DMS79 treated with DMSO at 0.1 percent for 48 hours (cell line): Measurements from ENCODE around the gene CHSY1.
A peak's percentile ranks its signal among the peaks of the same experiment; 100 is the strongest.

Source experiments
- DNase-seq: peaks from one replicate; lab custom pipeline; 2025; lab: John Stamatoyannopoulos, UW

Gene CHSY1

GRCh38 chr15:101269479-101270223 lies 17.8 kb upstream of the CHSY1 start:
- no peak for DNase-seq

DNA sequence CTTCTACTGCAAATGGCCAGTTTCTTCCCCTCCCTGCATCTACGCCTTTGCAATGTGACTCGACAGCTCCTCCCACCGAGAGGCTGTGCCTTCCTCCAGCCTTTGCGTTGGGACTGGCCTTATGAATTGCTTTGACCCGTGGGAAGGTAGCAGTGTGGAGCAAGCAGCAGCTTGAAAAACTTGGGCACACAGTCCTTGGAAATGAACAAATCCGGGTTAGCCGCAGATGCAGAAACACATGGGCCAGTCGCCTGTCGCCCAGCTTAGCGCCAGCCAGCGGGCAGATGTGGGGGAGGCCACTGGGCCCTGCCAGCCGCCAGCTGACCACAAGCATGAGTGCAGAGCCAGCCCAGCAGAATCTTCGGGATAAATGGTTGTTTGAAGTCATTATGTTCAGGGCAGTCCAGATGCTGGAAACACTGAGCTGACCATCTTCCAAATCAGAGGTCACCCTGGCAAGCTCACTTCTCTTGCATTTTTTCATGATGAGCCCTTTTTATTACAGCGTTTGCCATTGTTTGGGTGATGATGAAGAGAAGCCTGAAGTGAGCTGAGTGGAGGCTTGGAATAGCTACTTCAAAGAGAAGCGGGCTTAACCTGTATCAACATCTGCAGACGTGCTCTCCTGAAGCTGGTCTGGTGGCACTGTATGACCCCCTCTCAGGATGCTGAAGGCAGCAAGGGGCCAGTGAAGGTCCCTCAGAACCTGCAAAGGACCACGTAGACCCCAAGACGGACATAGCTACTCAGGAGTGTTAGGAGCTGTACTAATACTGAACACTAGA lies 15.7 kb upstream of the CHSY1 start:
- no peak for DNase-seq

DNA sequence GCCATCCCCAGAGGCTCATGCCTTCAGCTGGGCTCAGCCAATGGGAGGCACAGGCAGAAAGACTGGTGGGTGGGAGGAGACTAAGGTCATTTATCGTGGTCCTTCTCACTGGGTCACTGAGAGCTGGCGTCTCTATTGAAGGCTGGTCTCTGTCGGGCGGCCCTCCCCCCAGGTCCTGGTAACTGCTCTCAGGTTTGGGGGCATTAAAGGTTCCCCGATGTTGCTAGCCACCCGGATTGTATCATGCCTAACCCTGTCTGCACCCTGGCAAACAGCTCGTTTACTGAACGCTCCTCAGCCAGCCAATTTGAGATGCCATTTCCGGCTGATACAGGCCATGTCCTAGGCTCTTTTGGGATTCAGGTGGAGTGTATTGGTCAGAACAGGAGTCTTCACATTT lies 14.9 kb upstream of the CHSY1 start:
- no peak for DNase-seq

GRCh38 chr15:101266034-101266433 lies 14.2 kb upstream of the CHSY1 start:
- no peak for DNase-seq

DNA sequence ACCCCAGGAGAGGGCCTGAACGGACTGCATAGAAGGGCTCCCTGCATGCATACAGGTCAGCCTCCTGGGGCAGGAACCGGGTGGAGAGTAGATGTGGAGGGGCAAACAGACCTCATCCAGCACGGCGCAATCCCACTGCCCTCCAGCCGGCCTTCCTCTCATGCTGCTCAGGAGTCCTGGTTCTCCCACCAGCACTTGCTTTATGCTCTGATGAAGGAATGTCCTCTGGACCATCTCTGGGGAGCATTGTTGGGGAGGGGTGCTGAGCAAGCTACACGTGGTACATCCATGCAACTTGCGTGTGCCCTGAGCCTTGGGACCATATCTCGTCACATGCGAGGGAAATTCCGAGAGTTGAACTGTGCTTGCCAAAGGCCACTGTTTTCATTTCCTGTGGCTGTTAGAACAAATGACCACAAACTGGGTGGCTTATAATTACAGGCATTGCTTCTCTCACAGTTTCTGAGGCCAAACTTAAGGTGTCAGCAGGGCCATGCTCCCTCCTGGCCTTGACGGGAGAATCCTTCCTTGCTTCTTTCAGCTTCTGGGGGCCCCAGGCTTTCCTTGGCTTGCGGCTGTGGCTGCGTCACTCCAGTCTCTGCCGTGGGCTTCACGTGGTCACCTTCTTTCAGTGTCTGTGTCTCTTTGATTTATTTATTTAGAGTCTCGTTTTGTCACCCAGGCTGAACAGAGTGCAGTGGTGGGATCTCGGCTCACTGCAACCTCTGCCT lies 13.2 kb upstream of the CHSY1 start:
- no peak for DNase-seq

DNA sequence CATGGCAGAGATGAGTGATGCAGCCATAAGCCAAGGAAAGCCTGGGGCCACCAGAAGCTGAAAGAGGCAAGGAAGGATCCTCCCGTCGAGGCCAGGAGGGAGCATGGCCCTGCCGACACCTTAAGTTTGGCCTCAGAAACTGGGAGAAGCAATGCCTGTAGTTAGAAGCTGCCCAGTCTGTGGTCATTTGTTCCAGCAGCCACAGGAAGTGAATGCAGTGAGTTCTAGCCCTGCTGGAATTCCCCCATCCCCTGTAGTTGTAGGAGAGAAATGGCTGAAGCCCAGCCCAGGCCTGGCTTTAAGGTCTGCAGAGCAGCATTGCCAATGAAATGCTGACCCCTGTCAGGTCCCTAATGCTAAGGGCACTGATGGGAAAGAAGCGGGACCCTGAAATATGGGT lies 12.2 kb upstream of the CHSY1 start:
- DNase-seq: no peak

DNA sequence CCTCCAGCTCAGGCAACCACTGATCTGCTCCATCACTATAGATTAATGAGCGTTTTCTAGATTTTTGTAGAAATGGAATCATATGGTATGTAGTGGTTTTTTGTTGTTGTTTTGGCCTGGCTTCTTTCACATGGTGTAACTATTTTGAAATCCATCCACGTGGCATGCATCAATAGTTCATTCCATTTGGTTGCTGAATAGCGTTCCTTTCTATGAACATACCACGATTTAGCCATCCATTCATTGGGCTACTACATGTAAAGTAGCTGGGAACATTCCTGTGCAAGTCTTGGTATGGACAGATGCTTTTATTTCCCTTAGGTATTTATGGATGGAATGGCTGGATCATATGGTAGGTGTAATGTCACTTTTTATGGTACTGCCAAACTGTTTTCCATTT lies 10.7 kb upstream of the CHSY1 start:
- DNase-seq: no peak

DNA sequence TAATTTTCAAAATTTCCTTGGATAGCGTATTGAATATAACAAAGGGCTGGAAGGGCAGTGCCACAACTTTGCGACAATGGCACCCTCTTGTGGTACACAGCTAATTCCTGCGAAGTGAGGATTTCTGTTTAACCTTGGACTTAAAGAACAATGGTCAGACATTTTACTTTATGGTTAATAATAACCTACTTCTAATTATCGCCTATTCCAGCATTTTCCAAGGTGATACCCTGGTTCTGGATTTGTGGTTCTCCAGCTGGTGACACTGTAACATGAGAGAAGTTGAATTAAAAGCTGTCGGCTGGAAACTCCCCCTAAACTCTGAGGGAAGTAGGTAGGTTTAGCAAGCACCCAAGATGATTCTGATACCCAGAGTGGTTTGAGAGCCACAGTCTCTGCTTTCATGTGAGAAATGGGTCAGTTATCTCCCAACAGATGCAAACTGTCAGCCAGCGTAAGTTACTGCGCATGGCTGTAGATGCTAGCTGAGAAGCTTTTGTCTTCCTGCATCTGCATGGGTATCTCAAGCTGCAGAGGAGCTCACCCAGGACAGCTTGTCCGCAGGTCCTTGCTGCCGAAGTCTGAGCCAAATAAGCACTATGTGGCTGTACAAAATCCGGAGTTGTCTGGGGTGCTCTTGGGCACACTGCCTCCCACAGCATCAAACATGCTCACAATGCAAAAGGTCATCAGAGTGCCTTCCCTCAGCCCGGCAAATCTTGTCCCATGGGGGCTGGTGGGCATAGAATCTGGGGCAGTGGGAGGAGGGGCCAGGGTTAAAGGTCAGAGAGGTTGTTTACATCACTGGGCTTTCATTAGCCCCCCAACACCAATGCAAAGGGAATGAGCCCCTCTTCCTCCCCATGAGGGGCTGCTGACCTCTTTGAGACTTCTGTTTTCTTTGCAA lies 6.6 kb upstream of the CHSY1 start:
- peak; percentile 30 for DNase-seq

DNA sequence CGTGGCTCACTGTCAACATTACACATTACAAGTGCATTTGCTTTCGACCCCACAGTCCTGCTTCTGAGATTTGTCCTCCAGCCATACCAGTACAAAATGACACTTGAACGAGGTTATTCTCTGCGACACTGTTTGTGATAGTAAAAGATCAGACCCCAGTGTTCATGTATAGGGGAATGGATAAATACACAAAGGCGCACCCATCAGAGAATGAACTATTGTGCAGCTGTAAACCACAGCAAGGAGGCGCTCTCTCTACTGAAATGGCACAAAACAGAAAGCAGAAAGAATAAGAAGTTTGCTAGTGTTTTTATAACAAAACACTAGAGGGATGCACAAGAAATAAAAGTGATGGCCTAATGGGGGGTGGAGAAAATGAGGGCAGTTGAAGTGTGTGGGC lies 4.9 kb upstream of the CHSY1 start:
- DNase-seq: no peak

GRCh38 chr15:101255615-101256241 lies 3.9 kb upstream of the CHSY1 start:
- peak; percentile 21 for DNase-seq

DNA sequence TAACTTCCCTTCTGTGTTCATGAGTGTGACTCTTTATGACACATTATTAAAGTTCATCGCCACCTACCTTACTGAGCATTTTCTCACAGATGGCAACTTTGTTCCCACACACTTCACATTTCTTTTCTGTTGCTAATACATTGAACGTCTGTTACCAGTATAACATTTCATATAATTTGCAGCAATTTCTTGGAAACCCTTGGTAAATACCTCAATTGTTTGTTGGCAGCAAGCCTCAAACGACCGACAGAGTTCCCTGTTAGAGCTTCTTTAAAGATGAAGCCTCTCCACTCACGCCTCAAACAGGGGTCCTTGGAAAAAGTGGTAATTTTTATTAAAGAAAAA lies 3.2 kb upstream of the CHSY1 start:
- no peak for DNase-seq

GRCh38 chr15:101254157-101255050 lies 2.6 kb upstream of the CHSY1 start:
- DNase-seq: no peak

DNA sequence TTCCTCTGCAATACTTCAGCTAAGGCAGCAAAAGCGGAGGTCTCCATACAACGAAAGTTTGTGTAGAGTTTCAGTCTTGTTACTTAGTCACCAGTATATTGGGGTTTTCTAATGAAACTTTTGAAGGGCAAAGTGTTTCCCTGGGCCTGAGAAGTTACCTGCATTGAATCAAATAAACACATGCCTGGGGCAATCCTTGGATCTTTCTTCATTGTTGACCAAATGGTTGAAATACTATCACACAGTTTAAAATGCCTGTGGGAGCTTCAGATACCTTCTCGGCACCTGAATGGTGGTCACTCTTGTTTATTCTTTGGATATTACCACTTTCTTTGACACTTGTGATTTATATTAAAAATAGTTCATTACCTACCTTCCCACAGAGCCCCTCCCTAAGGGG lies 988 bp upstream of the CHSY1 start:
- no peak for DNase-seq

DNA sequence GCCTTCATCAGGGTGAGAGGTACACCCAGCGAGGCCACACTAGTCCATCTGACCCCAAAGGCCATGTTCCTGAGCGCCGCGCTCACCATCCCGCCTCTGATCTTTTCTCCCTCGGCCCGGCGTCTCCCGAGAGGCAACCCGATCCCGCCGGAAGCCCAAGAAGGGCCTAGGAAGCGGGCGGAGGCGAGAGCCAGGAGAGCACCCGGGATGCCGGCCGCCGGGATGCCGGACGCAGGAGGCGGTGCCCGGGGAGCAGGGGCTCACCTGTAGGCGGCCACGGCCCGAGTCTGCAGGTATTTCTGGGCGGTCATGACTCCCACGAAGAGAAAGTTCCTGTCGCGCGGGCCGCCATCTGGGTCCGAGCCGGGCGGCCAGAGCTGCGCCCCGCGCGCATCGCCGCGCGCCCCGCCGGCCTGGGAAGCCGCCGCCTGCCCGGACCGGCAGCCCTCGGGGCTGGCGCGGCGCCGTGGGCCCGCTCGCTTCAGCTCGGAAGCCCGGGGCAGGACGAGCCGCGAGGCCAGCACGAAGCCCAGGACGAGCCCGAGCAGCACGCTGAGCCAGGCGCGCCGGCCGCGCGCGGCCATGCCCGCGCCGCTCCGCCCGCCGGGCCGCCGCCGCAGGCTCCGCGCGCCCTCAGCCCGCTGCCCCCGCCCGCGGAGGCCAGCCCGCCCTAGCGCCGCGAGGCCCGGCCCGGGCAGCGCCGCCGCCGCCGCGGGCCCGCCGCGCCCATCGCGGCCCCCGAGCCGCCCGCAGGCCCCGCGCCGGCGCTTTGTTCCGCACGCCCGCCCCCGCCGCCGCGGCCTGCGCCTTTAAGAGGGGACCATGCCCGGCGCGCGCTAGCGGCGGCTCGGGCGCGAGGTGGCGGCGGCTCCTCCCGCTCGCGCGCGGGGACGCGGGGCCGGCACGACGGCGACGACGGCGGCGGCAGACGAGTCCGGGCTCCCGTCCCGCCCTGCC lies 697 bp downstream of the CHSY1 start:
- no peak for DNase-seq

- no peak for DNase-seq
Measured at GRCh38 chr15:101250341-101250831, 1.5 kb downstream of the CHSY1 start.

- DNase-seq: no peak
Measured at GRCh38 chr15:101248274-101248673, 3.6 kb downstream of the CHSY1 start.

DNA sequence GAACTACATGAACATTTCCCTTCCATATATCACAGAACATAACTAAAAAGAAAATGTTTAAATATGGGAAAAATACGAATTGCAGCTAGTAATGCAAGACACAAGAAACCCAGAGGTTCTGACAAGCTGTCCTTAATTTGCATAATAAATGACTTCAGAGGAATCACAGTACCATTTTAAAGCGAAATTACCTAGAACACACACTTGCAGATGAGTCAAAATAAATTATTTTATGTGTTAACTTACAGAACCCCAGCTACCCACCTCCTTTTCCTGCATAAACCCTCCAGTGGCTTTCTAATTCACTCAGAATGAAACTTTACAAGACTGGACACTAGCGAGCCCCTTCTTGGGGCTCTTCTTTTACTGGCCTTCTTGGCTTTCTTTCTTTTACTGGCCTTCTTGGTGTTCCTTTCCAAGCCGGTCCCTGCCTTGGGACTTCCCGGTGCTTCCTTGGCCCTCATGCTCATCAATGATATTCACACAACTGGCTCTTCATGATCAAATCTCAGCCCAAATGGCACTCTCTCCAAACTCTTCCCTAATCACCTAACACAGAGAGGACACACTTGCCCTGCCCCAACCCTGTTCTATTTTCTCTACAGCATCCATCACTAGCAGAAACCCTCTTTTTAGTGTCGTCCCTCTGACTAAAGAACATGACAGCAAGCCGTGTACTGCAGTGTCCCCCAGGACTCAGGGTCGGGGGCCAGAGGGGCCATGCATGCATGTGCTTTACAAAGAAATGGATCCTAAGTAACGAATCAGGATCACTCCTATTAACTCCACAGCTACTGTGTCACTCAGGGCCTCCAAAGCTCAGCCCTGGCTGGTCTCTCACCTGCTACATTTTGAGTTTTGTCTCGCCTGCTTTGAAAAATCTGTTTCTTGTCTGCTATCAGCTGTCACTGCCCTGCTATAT lies 4.8 kb downstream of the CHSY1 start:
- DNase-seq: no peak

DNA sequence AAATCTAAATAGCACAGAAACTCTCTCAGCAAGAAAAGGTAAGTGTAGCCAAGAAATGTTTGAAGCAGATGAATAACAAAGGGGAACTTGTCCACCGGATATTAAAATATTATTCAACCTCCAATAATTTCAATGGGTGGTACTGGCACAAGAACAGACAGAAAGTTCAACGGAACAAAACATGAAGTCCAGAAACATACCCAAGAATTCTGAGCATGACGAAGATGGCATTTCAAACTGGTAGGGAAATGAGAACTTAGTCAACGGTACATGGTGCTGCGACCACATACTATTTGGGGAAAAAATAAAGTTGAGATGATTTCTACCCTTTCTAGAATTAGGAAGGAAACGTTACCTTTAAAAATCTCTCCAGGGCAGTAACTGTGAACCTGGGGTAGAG lies 5.5 kb downstream of the CHSY1 start:
- DNase-seq: no peak
